NCI-H446 (cell line): ENCODE data around the gene NBPF1.
A peak's percentile ranks its signal among the peaks of the same experiment; 100 is the strongest.
"Not testable (repeated sequence)": the region's sequence is repeated elsewhere in the genome, so short reads cannot be mapped to it uniquely, and the experiment has no call there.

Experiments
- DNase-seq, 2 experiments: peaks; one replicate each; lab custom pipeline; 2025; lab: John Stamatoyannopoulos, UW

Gene NBPF1

DNA sequence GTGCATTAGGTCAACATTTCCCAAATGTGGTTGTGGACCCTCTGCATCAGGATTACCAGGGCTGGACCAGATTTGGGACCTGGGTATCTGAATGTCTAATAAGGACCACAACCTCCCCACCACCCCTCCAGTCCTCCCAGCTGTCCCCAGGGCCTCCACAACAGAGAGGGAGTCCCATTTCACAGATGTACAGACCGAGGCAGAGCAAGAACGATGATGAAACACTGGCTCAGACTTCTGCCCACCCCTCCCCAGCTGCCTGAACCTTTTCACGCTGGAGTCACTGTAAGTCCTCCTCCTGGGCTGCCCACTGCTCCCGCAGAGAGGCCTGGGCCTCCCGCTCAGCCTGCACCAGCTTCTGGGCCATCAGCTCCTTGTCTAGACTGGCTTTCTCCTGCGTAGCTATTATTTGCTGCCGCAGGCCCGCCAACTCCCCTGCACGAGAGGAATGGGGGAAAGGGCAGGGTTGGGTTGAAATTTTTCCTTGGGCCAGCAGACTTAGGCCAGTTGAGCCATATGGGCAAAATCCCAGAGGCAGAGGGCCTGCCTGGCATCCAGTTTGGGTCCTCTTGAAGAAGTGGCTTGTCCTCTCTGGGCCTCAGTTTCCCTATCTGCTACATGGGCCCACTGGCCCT is 8.4 kb upstream of the NBPF1 start:
- not testable (repeated sequence) for DNase-seq

DNA sequence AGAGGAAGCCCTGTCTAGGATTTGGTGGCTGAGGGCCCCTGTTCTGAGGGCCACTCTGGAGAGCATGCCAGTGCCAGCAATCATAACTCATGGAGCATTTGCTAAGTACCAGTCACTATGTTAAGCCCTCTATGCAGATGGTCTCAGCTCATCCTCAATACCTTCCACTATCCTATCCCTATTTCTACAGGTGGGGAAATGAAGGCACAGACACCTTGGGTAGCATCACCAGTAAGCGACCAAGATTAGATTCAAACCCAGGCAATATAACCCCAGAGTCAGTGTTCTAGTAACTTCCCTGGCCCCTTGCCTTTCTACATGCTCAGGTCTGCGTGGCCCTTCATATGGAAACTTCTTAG is 7.9 kb upstream of the NBPF1 start:
- DNase-seq: no peak

DNA sequence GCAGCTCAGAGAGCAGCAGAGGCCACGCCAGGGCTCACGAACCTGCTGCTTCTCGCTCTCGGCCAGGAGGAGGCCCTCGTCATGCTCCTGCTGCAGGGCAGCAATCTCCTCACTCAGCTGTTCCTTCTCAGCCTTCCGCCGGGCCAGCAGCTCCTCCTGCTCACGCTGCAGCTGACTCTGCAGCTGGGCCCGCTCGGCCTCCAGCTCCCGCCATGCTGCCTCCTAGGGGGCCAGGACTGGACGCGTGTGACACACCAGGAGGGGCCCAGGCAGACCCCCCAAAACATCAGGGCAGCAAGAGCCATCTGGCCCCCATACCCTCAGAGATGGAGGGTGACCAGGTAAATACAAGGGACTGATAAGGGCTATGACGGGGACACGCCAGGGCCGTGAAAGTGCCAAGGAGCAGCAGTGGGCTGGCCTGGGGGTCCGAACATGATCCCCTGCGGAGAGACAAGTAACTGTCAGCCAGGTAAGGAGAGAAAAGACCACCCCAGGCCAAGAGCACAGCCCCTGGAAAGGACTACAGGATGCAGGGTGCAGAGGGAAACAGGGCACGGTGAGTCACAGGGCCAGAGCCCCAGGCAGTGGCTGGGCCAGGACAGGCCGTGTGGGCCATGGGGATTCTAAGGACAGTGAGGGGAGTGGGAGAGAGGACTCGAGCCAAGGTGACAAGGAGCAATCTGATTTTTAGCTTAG is 6.6 kb upstream of the NBPF1 start:
- not testable (repeated sequence) for DNase-seq

- DNase-seq: no peak
These were observed 5.4 kb upstream of the NBPF1 start for GRCh38 chr1:16618719-16619118.

DNA sequence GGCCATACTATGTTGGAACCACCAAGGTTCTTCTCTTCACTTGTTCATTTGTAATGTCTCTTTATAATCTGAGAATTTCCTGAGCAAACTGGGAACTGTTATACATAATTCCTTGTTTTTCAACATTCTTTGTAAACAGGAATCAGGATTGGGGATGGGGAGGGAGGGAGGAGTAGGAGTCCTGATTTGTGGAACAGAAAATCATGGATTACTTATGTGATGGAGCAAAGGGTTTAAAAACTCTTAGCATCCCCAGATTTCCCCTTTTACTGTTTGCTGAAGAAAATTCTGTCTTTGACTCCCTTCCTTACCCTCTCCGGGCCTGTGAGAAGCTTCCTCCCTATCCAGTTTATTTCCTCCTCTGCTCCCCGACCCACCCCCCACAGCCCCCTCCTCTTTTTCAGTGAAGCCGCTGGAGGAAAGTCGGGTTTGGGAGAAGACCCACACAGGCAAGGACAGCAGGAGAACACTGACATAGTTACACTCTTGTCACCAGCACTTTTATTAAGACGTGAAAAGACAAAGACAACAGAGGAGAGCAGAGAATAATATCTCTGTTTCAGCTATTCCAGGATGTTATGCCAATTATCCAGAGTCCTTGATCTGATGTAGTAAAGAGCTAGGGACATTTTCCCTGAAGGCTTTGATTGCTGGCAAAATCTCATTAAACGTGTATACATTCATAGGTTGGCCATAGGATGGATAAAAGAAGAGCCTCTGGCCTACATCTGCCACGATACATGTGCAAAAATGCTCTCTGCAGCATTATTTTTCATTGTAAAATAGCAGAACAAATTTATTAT is 4.6 kb upstream of the NBPF1 start:
- DNase-seq: no peak

DNA sequence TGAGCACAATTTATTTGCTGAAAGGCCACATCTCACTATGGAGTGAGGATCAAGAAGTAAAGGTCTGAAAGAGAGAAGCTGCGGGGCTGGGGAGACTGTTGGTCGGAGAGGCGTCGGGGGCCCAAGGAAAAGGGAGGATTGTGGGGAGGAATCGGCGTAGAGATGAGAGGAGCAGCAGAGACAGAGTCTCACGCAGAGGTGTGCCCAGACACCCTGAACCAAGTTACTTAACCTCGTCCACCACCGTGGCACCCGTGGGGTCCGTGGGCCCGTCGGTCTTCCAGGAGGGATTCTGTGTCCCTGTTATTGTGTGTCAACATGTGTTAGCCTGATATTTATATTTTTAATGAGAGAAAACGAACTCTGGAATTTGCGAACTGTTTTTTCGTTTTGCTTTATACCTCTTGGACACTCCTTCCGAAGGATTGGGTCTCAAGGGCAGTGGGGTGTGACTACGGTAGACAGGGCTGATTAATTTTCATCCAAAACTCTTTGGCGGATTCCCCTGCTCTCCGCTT is 3.8 kb upstream of the NBPF1 start:
- DNase-seq: no peak

GRCh38 chr1:16615253-16616252 is 2.2 kb upstream of the NBPF1 start:
- no peak for DNase-seq

DNA sequence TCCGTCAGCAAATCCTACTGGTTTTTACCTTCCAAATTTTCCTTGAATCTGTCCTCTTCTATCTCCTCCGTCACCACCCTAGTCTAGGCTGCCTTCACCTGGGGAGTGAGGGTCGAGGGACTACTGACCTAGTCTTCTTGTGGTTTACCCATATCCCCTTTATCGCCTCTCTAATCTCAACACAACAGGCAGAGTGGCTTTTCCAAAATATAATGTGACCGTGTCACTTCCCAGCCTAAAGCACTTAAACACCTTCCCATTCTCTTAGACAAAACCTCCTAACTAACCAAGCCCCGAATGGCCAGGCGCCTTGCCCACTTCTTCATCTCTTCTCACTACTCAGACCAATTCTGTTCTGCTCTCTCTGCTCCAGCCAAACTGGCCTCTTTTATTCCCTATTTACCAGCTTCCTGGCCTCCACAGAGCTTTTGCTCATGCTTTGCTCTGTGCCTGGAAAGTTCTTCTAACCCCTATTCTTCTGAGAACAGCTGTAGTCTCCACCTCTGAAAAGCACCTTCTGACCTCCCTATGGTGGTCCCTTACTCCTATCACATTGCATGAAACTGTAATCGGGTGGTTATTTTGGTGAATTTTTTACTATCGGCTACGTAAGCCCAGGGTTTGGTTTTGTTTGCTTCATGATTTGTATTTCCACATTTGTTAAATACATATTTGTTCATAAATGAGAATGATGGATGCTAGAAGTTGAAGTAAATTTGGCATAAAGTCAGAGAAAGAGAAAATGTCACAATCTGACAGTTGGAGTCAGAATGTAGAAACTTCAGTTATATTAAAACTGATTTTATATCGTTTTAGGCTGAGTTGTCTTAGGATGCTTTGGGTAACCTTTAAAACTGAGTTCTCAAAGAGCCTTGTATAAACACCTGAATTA is 1.2 kb upstream of the NBPF1 start:
- no peak for DNase-seq

DNA sequence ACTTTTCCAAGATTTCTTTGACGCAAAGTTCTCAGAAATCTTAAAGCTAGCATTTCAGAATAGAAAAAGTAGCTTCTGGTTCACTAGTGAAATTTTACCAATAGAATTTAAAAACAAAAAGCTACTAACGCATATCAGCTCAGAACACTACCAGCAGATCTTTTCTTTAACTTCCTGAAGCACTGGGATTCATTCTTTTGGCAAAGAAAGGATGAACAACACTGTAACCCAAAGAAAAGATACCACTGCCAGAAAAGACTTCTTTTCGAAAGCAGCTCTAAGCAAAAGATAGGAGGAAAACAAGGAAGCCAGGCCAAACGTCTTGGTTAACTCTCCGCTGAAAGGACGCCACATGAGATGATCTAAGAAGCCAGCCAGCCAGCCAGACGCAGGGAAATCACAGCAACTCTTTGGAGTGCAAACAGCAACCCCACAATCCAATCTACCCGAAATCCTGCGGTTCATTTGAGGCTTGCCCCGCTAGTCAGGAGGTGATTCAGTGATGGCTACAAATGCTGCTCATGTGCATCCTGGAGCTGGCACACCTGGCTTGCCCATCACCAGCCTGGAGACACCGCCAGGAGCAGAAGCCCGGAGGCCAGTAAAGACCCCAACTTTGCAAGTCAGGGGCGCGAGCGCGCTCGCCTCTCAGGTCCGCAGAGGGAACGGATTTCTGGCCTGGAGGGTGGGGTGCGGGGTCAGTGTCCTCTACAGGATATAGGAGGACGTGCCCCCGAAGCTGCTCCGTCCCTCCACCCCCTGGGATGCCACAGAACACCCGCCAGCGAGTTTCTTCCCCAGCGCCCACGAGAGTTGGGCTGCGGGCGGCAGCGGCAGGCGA is 812 bp downstream of the NBPF1 start:
- DNase-seq: peak; percentile 61 to 64

GRCh38 chr1:16611981-16612331 is 1.4 kb downstream of the NBPF1 start:
- not testable (repeated sequence) for DNase-seq

DNA sequence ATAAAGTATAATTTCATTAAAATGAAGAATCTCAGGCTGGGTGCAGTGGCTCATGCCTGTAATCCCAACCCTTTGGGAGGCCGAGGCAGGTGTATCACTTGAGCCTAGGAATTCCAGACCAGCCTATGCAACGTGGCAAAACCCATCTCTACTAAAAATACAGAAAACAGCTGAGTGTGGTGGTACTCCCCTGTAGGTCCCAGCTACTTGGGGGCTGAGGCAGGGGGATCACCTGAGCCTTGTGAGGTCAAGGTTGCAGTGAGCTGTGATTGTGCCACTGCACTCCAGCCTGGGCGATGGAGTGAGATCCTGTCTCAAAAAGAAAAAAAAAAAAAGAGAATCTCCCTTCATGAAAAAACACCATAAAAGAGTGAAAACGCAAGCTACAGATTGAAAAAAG is 2.2 kb downstream of the NBPF1 start:
- not testable (repeated sequence) for DNase-seq

DNA sequence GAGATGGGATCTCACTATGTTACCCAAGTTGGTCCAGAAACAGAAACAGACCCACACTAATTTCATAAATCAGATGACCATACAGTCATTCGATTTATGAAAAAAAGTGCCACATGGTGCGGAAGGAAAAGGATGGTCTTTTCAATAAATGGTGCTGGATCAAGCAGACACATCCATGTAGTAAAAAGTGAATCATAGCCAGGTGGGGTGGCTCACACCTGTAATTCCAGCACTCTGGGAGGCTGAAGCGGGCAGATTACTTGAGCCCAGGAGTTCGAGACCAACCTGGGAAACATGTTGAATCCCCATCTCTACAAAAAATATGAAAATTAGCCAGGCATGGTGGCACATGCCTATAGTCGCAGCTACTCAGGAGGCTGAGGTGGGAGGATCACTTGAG is 2.8 kb downstream of the NBPF1 start:
- DNase-seq: not testable (repeated sequence)

DNA sequence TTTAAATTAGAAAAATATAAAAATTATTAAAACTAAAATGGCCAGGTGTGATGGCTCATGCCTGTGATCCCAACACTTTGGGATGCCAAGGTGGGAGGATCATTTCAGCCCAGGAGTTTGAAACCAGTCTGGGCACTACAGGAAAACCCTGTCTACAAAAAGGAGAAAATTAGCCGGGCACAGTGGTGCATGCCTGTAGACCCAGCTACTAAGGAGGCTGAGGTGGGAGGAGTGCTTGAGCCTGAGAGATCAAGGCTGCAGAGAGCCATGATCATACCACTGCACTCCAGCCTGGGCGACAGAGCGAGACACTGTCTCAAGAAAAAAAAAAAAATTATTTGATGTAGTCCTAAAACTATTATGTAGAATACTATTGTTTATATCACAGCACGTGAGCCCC is 3.6 kb downstream of the NBPF1 start:
- DNase-seq: not testable (repeated sequence)

- DNase-seq: no peak
These were observed 4.4 kb downstream of the NBPF1 start for GRCh38 chr1:16608838-16609560.

DNA sequence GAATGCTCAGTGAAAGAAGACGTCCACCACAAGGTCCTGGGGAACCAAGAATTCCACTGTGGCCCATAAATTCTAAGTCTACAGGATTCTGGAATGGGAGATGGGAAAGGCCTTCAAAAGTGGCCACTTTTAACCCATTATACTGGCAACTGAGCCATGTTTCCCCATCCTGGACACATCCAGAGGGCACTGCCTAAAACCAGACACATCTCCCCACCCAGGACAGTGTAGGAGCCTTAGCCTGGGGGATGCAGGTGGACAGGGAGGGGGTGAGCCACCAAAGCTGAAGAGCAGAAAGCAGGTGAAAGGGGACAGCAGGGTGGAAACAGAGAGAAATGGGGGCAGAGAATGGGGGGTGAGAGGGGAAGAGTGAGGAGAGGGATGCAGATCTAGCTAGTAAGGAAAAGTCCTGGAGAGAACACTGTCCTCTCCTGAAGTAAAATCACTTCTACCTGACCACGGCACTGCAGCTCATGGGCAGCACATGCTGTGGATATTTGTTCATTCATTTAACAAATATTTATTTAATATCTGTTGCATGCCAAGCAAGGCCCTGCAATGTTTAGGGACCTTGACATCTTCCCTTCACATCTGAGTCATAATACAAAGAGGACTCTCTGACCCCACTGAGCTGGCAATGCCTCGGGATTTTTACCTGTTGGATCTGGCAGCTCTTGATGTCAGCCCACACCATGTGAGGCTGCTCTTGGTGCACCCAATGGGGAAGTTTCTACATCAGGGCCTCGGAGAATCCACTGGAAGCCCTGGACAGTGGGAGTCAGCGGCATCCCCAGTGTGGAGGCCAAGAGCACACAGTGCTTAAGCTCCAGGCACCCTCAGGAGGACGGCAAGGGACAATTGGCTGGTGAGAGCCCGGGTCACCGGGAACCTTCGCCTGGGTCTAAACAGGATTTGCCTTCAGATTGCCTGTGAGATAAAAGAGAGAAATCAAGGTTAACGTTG is 5.2 kb downstream of the NBPF1 start:
- DNase-seq: not testable (repeated sequence)

DNA sequence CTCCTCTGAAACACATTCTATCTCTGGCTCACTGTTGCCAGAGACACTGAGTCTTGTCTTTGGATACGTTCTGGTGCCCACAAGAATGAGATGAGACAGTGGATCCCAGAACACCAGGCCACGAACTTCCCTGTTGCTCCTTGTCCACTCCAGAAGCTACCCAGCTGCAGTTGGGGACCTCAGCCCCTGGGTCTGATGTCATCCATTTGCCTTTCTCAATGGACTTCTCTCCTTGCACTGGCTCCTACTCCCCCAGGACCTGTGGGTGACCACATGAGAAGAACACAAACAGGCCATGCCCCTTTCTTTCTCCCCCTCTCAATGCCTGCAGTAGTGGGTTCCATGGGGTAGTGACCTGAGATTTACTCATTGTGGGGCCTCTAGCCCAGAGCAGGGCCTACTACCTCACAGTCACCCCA is 5.9 kb downstream of the NBPF1 start:
- DNase-seq: no peak

DNA sequence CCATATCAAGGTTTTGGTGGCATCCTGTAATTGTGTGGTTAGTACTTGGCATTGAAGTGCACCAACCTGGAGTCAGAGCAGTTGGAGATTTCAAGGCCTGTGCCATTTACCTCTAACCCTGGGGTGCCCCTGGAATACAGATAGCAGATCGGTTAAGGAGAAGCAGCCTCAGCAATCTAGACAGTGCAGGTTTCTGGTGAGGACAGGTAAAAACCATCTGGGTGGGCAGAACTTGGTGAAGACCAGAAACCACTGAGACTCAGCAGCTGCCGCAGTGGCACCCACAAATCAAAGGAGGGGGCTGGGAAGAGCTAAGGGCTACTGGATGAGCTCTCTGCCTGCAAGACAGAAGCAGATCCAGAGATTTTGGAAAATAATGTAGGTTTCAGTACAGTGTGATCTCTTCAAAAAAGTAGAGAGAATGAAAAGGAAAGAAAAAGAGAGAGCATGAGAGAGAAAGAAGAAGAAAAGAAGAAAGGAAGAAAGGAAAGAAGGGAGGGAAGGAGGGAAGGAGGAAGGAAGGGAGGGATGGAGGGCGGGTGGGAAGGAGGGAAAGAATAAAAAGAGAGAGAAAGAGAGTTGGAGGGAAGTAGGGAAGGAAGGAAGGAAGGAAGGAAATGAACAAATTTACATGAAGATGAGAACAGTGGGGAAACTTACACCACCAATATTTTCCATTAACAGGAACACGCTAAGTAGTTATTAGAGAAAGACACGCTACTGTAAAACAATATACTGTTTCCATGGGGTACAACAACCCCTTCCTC is 6.5 kb downstream of the NBPF1 start:
- DNase-seq: not testable (repeated sequence)
